HepG2 (cell line): ENCODE data around the gene SCARF1. TPM values are rescaled to one million over a fixed set of nuclear protein-coding genes. Genes with fewer than 3 reads are reported as not detected.

ENCODE experiments used
- CC2D1A ChIP-seq: sonication (generic); formaldehyde crosslinking; IDR thresholded peaks from 2 replicates; pipeline ENCODE4 v1.8.1; 2023; ENCODE audit warnings: mild to moderate bottlenecking, missing genetic modification reagents
- GATAD2A ChIP-seq: IDR thresholded peaks from 2 replicates; pipeline ENCODE4 v1.6.1; 2016
- HNRNPL ChIP-seq: fragments of 200-400 bp; formaldehyde crosslinking; IDR thresholded peaks from 2 replicates; pipeline ENCODE4 v1.6.1; 2017; ENCODE audit warnings: mild to moderate bottlenecking, low read depth, low read length
- KAT2B ChIP-seq: fragments of 150-350 bp; IDR thresholded peaks from 2 replicates; pipeline ENCODE4 v1.6.1; 2014; ENCODE audit warnings: low read depth, low read length, borderline replicate concordance
- PCBP1 ChIP-seq: fragments of 200-400 bp; formaldehyde crosslinking; IDR thresholded peaks from 2 replicates; pipeline ENCODE4 v1.6.1; 2017; ENCODE audit warnings: mild to moderate bottlenecking, low read depth, low read length, borderline replicate concordance
- SAFB2 ChIP-seq: sonication (generic); formaldehyde crosslinking; IDR thresholded peaks from 2 replicates; pipeline ENCODE4 v1.5.1; 2020; ENCODE audit warnings: missing genetic modification reagents, low read depth, mild to moderate bottlenecking, borderline replicate concordance
- SMC3 ChIP-seq: IDR thresholded peaks from 2 replicates; pipeline ENCODE4 v1.6.1; 2011; ENCODE audit warnings: low read length, improper control_type of control experiment
- SNAI1 ChIP-seq: sonication (generic); formaldehyde crosslinking; IDR thresholded peaks from 2 replicates; pipeline ENCODE4 v1.5.0; 2020; ENCODE audit warnings: mild to moderate bottlenecking, missing genetic modification reagents, borderline replicate concordance
- SP1 ChIP-seq, 2 experiments: fragments of 450-650 bp in 1 of 2; sonication (generic) in 1 of 2; formaldehyde crosslinking in 1 of 2; IDR thresholded peaks; 2 replicates each; pipeline versions ENCODE4 v1.4.0 to v1.6.1; 2016 to 2020; ENCODE audit warnings: missing genetic modification reagents in 1 of 2
- SRSF9 ChIP-seq: fragments of 200-400 bp; formaldehyde crosslinking; IDR thresholded peaks from 2 replicates; pipeline ENCODE4 v1.6.1; 2018; ENCODE audit warnings: borderline replicate concordance, mild to moderate bottlenecking, low read depth, low read length; ENCODE audit not compliant: insufficient read depth, poor library complexity, severe bottlenecking
- STAG1 ChIP-seq: sonication (generic); formaldehyde crosslinking; IDR thresholded peaks from 2 replicates; pipeline ENCODE4 v1.4.0; 2020; ENCODE audit warnings: missing genetic modification reagents
- YEATS4 ChIP-seq: sonication (generic); formaldehyde crosslinking; IDR thresholded peaks from 2 replicates; pipeline ENCODE4 v1.4.0; 2020; ENCODE audit warnings: missing genetic modification reagents, borderline replicate concordance
- ZKSCAN8 ChIP-seq: IDR thresholded peaks from 2 replicates; pipeline ENCODE4 v1.6.1; 2016; ENCODE audit warnings: borderline replicate concordance, missing genetic modification reagents, missing compliant biosample characterization
- ZNF124 ChIP-seq: sonication (generic); formaldehyde crosslinking; IDR thresholded peaks from 2 replicates; pipeline ENCODE4 v1.4.0; 2020; ENCODE audit warnings: missing genetic modification reagents
- ZNF441 ChIP-seq: sonication (generic); formaldehyde crosslinking; IDR thresholded peaks from 2 replicates; pipeline ENCODE4 v1.7.0; 2021; ENCODE audit warnings: missing genetic modification reagents, borderline replicate concordance
- ZNF558 ChIP-seq: sonication (generic); formaldehyde crosslinking; IDR thresholded peaks from 2 replicates; pipeline ENCODE4 v1.9.0; 2022; ENCODE audit warnings: mild to moderate bottlenecking, missing genetic modification reagents, borderline replicate concordance
- ZNF747 ChIP-seq: sonication (generic); formaldehyde crosslinking; IDR thresholded peaks from 2 replicates; pipeline ENCODE4 v1.8.1; 2023; ENCODE audit warnings: missing genetic modification reagents, mild to moderate bottlenecking, borderline replicate concordance
- polyA plus RNA-seq, 8 experiments: library from polyadenylated mRNA; depleted of rRNA in 3 of 8; stranded (reverse) in 7 of 8; unstranded in 1 of 8; fragments of >200 nt; fragmentation: Illumina TruSeq in 4 of 8; extraction: Trizol in 4 of 8; gene quantifications; 2 replicates each; pipeline versions ENCODE4 v1.2.1 to v1.2.3, GENCODE V29; 2011 to 2016; ENCODE audit warnings: low read depth in 4 of 8, missing spikeins in 1 of 8, mixed read lengths in 1 of 8; ENCODE audit not compliant: insufficient read depth in 1 of 8
- total RNA-seq, 5 experiments: library from RNA; depleted of rRNA; stranded (reverse); fragments of >200 nt; fragmentation: Illumina TruSeq; extraction: Trizol; gene quantifications; 2 replicates each; pipeline ENCODE4 v1.2.3, GENCODE V29; 2016; ENCODE audit warnings: low read depth in 1 of 5
- TF ChIP-seq, protein P1 (sequence below): sonication (generic); formaldehyde crosslinking; IDR thresholded peaks from 2 replicates; pipeline ENCODE4 v1.5.1; 2020; ENCODE audit warnings: missing genetic modification reagents, mild to moderate bottlenecking, borderline replicate concordance
- TF ChIP-seq, protein P2 (sequence below): sonication (generic); formaldehyde crosslinking; IDR thresholded peaks from 2 replicates; pipeline ENCODE4 v1.4.0; 2020; ENCODE audit warnings: missing genetic modification reagents
- TF ChIP-seq, protein P3 (sequence below): sonication (generic); formaldehyde crosslinking; IDR thresholded peaks from 2 replicates; pipeline ENCODE4 v1.4.0; 2020; ENCODE audit warnings: missing genetic modification reagents; ENCODE audit errors: not compliant biosample characterization
- TF ChIP-seq, protein P4 (sequence below): IDR thresholded peaks from 2 replicates; pipeline ENCODE4 v1.6.1; 2016; ENCODE audit warnings: mild to moderate bottlenecking, missing biosample characterization, missing genetic modification reagents
- TF ChIP-seq, protein P5 (sequence below): sonication (generic); formaldehyde crosslinking; IDR thresholded peaks from 2 replicates; pipeline ENCODE4 v1.9.0; 2021; ENCODE audit warnings: missing genetic modification reagents, mild to moderate bottlenecking, borderline replicate concordance

Gene SCARF1
- total and polyA plus RNA-seq, 2 of the 13 experiments (the other 11 are each of a cell fraction or from before 2014, with no cell fraction given): 0.24 to 0.71 TPM

DNA sequence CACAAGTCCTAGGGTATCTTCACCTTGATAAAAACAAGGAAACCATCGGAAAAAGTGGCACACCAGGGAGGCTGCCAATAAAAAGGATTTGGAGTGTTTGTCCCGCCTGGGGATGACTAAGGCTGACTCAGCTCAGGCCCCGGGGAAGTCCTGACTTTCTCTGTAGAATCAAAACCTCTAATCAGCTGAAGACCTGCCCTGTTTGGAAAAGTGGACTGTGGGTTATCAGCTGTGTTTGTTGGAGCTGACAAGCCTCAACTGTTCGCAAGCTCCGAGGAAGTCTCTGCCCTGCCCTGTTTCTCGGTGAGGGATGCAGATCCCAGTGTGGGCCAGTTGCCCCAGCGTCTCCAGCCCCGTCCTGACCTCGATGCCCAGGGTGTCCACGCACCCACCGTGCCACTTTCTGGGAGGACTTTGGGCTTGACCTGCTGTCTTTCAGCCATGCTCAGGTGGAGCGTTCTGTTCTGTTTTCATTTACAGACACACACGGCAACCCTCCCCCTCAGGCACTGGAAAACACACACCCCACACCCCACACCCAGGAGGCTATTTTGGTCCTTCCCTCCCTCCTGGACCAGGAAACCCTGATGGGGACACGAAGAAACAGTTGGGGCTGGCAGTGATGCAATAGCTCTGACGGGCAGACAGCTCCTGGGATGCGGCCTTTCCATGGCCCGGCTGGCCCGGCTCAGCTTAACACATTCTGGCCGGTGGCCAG lies 55.3 kb downstream of the SCARF1 start (continued):
- TF ChIP-seq, protein P1, sequence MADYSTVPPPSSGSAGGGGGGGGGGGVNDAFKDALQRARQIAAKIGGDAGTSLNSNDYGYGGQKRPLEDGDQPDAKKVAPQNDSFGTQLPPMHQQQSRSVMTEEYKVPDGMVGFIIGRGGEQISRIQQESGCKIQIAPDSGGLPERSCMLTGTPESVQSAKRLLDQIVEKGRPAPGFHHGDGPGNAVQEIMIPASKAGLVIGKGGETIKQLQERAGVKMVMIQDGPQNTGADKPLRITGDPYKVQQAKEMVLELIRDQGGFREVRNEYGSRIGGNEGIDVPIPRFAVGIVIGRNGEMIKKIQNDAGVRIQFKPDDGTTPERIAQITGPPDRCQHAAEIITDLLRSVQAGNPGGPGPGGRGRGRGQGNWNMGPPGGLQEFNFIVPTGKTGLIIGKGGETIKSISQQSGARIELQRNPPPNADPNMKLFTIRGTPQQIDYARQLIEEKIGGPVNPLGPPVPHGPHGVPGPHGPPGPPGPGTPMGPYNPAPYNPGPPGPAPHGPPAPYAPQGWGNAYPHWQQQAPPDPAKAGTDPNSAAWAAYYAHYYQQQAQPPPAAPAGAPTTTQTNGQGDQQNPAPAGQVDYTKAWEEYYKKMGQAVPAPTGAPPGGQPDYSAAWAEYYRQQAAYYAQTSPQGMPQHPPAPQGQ (CRISPR knock-in tag): no peak
- no peak for TF ChIP-seq CC2D1A (CRISPR knock-in tag)
- no peak for TF ChIP-seq ZNF558 (CRISPR knock-in tag)
- TF ChIP-seq ZKSCAN8 (CRISPR knock-in tag): no peak
- TF ChIP-seq, protein P2, sequence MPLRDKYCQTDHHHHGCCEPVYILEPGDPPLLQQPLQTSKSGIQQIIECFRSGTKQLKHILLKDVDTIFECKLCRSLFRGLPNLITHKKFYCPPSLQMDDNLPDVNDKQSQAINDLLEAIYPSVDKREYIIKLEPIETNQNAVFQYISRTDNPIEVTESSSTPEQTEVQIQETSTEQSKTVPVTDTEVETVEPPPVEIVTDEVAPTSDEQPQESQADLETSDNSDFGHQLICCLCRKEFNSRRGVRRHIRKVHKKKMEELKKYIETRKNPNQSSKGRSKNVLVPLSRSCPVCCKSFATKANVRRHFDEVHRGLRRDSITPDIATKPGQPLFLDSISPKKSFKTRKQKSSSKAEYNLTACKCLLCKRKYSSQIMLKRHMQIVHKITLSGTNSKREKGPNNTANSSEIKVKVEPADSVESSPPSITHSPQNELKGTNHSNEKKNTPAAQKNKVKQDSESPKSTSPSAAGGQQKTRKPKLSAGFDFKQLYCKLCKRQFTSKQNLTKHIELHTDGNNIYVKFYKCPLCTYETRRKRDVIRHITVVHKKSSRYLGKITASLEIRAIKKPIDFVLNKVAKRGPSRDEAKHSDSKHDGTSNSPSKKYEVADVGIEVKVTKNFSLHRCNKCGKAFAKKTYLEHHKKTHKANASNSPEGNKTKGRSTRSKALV (CRISPR knock-in tag): no peak
- no peak for TF ChIP-seq SNAI1 (CRISPR knock-in tag)
- peak; percentile 71 for TF ChIP-seq GATAD2A (CRISPR knock-in tag)
- TF ChIP-seq ZNF747 (CRISPR knock-in tag): no peak
- TF ChIP-seq SAFB2: no peak
- no peak for TF ChIP-seq SP1 (IDR thresholded peaks at IDR 0.05)
- no peak for TF ChIP-seq SP1 (CRISPR knock-in tag; IDR thresholded peaks at IDR 0.05)
- no peak for TF ChIP-seq SRSF9
- TF ChIP-seq, protein P3, sequence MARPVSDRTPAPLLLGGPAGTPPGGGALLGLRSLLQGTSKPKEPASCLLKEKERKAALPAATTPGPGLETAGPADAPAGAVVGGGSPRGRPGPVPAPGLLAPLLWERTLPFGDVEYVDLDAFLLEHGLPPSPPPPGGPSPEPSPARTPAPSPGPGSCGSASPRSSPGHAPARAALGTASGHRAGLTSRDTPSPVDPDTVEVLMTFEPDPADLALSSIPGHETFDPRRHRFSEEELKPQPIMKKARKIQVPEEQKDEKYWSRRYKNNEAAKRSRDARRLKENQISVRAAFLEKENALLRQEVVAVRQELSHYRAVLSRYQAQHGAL (CRISPR knock-in tag): no peak
- TF ChIP-seq STAG1 (CRISPR knock-in tag): no peak
- TF ChIP-seq ZNF441: peak; percentile 63; the same call in 1 of the 2 replicates
- TF ChIP-seq KAT2B: no peak
- TF ChIP-seq HNRNPL: peak; percentile 87
- TF ChIP-seq YEATS4: no peak
- TF ChIP-seq SMC3: no peak
- no peak for TF ChIP-seq PCBP1
- TF ChIP-seq ZNF124 (CRISPR knock-in tag): no peak
- TF ChIP-seq, protein P4, sequence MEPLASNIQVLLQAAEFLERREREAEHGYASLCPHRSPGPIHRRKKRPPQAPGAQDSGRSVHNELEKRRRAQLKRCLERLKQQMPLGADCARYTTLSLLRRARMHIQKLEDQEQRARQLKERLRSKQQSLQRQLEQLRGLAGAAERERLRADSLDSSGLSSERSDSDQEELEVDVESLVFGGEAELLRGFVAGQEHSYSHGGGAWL (CRISPR knock-in tag): 0 out of 2 replicates have a peak, but pooled peaks have one; percentile 37
- TF ChIP-seq, protein P5, sequence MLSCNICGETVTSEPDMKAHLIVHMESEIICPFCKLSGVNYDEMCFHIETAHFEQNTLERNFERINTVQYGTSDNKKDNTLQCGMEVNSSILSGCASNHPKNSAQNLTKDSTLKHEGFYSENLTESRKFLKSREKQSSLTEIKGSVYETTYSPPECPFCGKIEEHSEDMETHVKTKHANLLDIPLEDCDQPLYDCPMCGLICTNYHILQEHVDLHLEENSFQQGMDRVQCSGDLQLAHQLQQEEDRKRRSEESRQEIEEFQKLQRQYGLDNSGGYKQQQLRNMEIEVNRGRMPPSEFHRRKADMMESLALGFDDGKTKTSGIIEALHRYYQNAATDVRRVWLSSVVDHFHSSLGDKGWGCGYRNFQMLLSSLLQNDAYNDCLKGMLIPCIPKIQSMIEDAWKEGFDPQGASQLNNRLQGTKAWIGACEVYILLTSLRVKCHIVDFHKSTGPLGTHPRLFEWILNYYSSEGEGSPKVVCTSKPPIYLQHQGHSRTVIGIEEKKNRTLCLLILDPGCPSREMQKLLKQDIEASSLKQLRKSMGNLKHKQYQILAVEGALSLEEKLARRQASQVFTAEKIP (CRISPR knock-in tag): no peak
